HG03575 (cell line): ENCODE measurements around the gene BANF2.

Experiments
- ATAC-seq: cut with Tn5 transposase; IDR thresholded peaks from one replicate; pipeline ENCODE4 v1.9.1; 2021; ENCODE audit not compliant: unreplicated experiment, insufficient number of reproducible peaks, low FRiP score; ENCODE audit errors: extremely low read depth

Gene BANF2

GRCh38 chr20:17679941-17680835, 19.6 kb upstream of the BANF2 start:
- no peak for ATAC-seq

GRCh38 chr20:17680836-17681725, 18.7 kb upstream of the BANF2 start:
- ATAC-seq, result no peak

GRCh38 chr20:17681726-17682102, 18.1 kb upstream of the BANF2 start:
- no peak for ATAC-seq

GRCh38 chr20:17682103-17682888, 17.5 kb upstream of the BANF2 start, which contains the start of gene RRBP1:
Gene RRBP1, minus strand, starts transcription at chr20:17682242. Its CDS starts 21,735 bp downstream, at chr20:17660507.
- peak; percentile 43 for ATAC-seq

- no peak for ATAC-seq
Measured at GRCh38 chr20:17682889-17683198, 16.9 kb upstream of the BANF2 start.

- no peak for ATAC-seq
Measured at GRCh38 chr20:17683218-17684076, 16.3 kb upstream of the BANF2 start.

- no peak for ATAC-seq
Measured at GRCh38 chr20:17684077-17684888, 15.5 kb upstream of the BANF2 start.

- ATAC-seq, result no peak
Measured at GRCh38 chr20:17685168-17685567, 14.6 kb upstream of the BANF2 start.

- no peak for ATAC-seq
Measured at GRCh38 chr20:17687800-17688199, 12.0 kb upstream of the BANF2 start.

- no peak for ATAC-seq
Measured at GRCh38 chr20:17688965-17689364, 10.8 kb upstream of the BANF2 start.

- no peak for ATAC-seq
Measured at GRCh38 chr20:17690144-17690543, 9.6 kb upstream of the BANF2 start.

GRCh38 chr20:17691758-17692157, 8.0 kb upstream of the BANF2 start:
- ATAC-seq, result no peak

GRCh38 chr20:17693444-17694001, 6.2 kb upstream of the BANF2 start:
- no peak for ATAC-seq

GRCh38 chr20:17694767-17695166, 5.0 kb upstream of the BANF2 start:
- no peak for ATAC-seq

- ATAC-seq, result no peak
Measured at GRCh38 chr20:17696287-17696686, 3.5 kb upstream of the BANF2 start.

GRCh38 chr20:17697171-17697570, 2.6 kb upstream of the BANF2 start:
- ATAC-seq, result no peak

GRCh38 chr20:17698384-17698783, 1.4 kb upstream of the BANF2 start:
- ATAC-seq, result no peak
